GM10248 (cell line): ENCODE data around the gene KCNIP4.

Experiments used
- CTCF ChIA-PET: fragments of 300-600 bp; sonication (Branson Sonifier 250); formaldehyde crosslinking; extraction: SDS; loops from one replicate; lab custom pipeline; 2021; ENCODE audit warnings: antibody characterized with exemption; lab: Yijun Ruan, JAX
- POLR2A ChIA-PET: fragments of 350-650 bp; sonication (Branson Sonifier 250); formaldehyde crosslinking; extraction: SDS; loops from one replicate; lab custom pipeline; 2020; ENCODE audit warnings: antibody characterized with exemption; lab: Yijun Ruan, JAX
- DNase-seq: peaks from one replicate; pipeline ENCODE4 v3.0.0; 2012; ENCODE audit errors: extremely low spot score
- CTCF ChIP-seq: IDR thresholded peaks from 2 replicates; pipeline ENCODE4 v1.5.1; 2012; ENCODE audit warnings: mild to moderate bottlenecking, low read depth; ENCODE audit errors: extremely low read depth, missing control alignments, control extremely low read depth

Gene KCNIP4

GRCh38 chr4:21447301-21448054 lies 501.1 kb downstream of the KCNIP4 start:
- no peak for DNase-seq
- ChIA-PET CTCF (no interaction called here), POLR2A (no interaction called here)
- no peak for TF ChIP-seq CTCF

GRCh38 chr4:21420166-21420565 lies 528.4 kb downstream of the KCNIP4 start:
- POLR2A ChIA-PET, result no interaction called here
- CTCF ChIA-PET, result no interaction called here
- TF ChIP-seq CTCF, result no peak
- no peak for DNase-seq

- DNase-seq, result no peak
- CTCF ChIA-PET, result no interaction called here
These were observed 532.8 kb downstream of the KCNIP4 start for GRCh38 chr4:21415728-21416127.

GRCh38 chr4:21413807-21414370 lies 534.7 kb downstream of the KCNIP4 start:
- TF ChIP-seq CTCF, result no peak
- POLR2A ChIA-PET, result no interaction called here
- CTCF ChIA-PET, result no interaction called here
- DNase-seq, result no peak

More at GRCh38 chr4:21415728-21416127, 532.8 kb downstream of the KCNIP4 start:
- TF ChIP-seq CTCF, result no peak
- POLR2A ChIA-PET, result no interaction called here

- TF ChIP-seq CTCF, result no peak
- DNase-seq, result no peak
- ChIA-PET CTCF (no interaction called here), POLR2A (no interaction called here)
These were observed 537.5 kb downstream of the KCNIP4 start for GRCh38 chr4:21411086-21411485.

GRCh38 chr4:21410372-21410771 lies 538.2 kb downstream of the KCNIP4 start:
- TF ChIP-seq CTCF, result no peak
- ChIA-PET CTCF (no interaction called here), POLR2A (no interaction called here)
- DNase-seq, result no peak
